Ovary (tissue), 9 donors: ENCODE results near the gene TTC7B. TPM values are rescaled to one million over a fixed set of nuclear protein-coding genes. Genes with fewer than 3 reads are reported as not detected.

Source experiments
- DNase-seq, 5 donors: peaks; one replicate each; pipeline ENCODE4 v3.0.0-alpha.2; 2019 to 2020
- H3K27ac ChIP-seq, 2 donors: fragments of 200-600 bp; one replicate each; pipeline versions ENCODE4 v1.5.1 to v1.8.0; 2019 to 2022
- H3K27me3 ChIP-seq: fragments of 200-600 bp; one replicate; pipeline ENCODE4 v1.8.0; 2022
- H3K36me3 ChIP-seq: fragments of 200-600 bp; sonication (generic); one replicate; pipeline ENCODE4 v1.5.1; 2019
- H3K4me1 ChIP-seq: one replicate; pipeline ENCODE4 v1.8.1; 2013; ENCODE audit warnings: mild to moderate bottlenecking, moderate library complexity; ENCODE audit not compliant: insufficient read depth
- H3K4me3 ChIP-seq: fragments of 200-600 bp; sonication (generic); one replicate; pipeline ENCODE4 v1.5.1; 2017
- H3K9me3 ChIP-seq, 2 donors: fragments of 200-600 bp in 1 of 2; sonication (generic) in 1 of 2; one replicate each; pipeline versions ENCODE4 v1.5.1 to v1.8.1; 2013 to 2019; ENCODE audit warnings: mild to moderate bottlenecking in 1 of 2, moderate library complexity in 1 of 2
- EP300 ChIP-seq: sonication (generic); formaldehyde crosslinking; IDR thresholded peaks from one replicate; pipeline ENCODE4 v1.6.1; 2017; ENCODE audit warnings: antibody characterized with exemption
- POLR2A ChIP-seq: fragments of 450-650 bp; IDR thresholded peaks from one replicate; pipeline ENCODE4 v1.6.1; 2017; ENCODE audit warnings: antibody characterized with exemption, mild to moderate bottlenecking, moderate library complexity
- WGBS, 3 donors: extraction: QIAGEN DNeasy Blood & Tissue Kit in 1 of 3; methylation state at CpG; one replicate each; pipeline versions ENCODE4 v1.1.5 to v1.1.7; 2013 to 2017; 5-methylcytosine and 5-hydroxymethylcytosine counted together
- intact Hi-C, 4 donors: fragments of 100-400 bp; cut with DNase I; formaldehyde crosslinking; loops; one replicate each; pipeline versions ENCODE4 v1.11.0 to v1.15.1; 2022 to 2023
- polyA plus RNA-seq, 2 donors: library from polyadenylated mRNA; stranded (reverse); fragments of 200-250 nt in 1 of 2; fragments of 350-450 nt in 1 of 2; fragmentation: Illumina TruSeq in 1 of 2; extraction: RNeasy Lipid Tissue Mini Kit (QIAGEN cat#74804) in 1 of 2; gene quantifications; one replicate each; pipeline ENCODE4 v1.2.3, GENCODE V29; 2013 to 2014
- total RNA-seq, 7 donors: library from RNA; depleted of rRNA in 2 of 7; stranded (reverse); fragments of >200 nt in 2 of 7; fragmentation: NEBNext Ultra II Directional in 3 of 7; extraction: Animal tissue kit (Norgen Biotek cat#: 25700) in 3 of 7; gene quantifications; one replicate each; pipeline versions ENCODE4 v1.1.0 to v1.2.4, GENCODE V29; 2016 to 2023
- TF ChIP-seq, protein P1 (sequence below), 3 donors: fragments of 450-650 bp in 2 of 3; fragments of 200-600 bp in 1 of 3; IDR thresholded peaks; one replicate each; pipeline versions ENCODE4 v1.5.1 to v1.8.0; 2016 to 2022; ENCODE audit warnings: antibody characterized with exemption in 3 of 3, mild to moderate bottlenecking in 1 of 3
- donor health status: DM: no; HTN: no; CAD: no; lungs with moderate emphysema.
- donor health status: DM: no; HTN: no; CAD: no.
- donor health status: Bipolar disorder and iron deficiency.
- donor health status: DM: yes; HTN: yes; CAD: no.
- donor health status: DM: no; HTN: no; CAD: no.
- donor health status: DM: yes; HTN: yes; CAD: no.

TTC7B gene
- total and polyA plus RNA-seq, 9 donors: 18.2 to 39.5 (median 34.2) TPM

- TF ChIP-seq EP300 (no peak), POLR2A (no peak)
- TF ChIP-seq, protein P1, sequence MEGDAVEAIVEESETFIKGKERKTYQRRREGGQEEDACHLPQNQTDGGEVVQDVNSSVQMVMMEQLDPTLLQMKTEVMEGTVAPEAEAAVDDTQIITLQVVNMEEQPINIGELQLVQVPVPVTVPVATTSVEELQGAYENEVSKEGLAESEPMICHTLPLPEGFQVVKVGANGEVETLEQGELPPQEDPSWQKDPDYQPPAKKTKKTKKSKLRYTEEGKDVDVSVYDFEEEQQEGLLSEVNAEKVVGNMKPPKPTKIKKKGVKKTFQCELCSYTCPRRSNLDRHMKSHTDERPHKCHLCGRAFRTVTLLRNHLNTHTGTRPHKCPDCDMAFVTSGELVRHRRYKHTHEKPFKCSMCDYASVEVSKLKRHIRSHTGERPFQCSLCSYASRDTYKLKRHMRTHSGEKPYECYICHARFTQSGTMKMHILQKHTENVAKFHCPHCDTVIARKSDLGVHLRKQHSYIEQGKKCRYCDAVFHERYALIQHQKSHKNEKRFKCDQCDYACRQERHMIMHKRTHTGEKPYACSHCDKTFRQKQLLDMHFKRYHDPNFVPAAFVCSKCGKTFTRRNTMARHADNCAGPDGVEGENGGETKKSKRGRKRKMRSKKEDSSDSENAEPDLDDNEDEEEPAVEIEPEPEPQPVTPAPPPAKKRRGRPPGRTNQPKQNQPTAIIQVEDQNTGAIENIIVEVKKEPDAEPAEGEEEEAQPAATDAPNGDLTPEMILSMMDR (IDR thresholded peaks at IDR 0.05): no peak
- Histone ChIP-seq H3K27me3 (no peaks in the 10 kb centered on the region), H3K27ac (no peak overlapping the region), H3K9me3 (no peaks in the 10 kb centered on the region), H3K36me3 (no peaks in the 10 kb centered on the region), H3K4me3 (no peak overlapping the region), H3K4me1 (peaks cover 3% of the 10 kb centered on the region)
- intact Hi-C loops: no loop called here
- DNase-seq: no peak
- WGBS, 3 donors: 87 to 91% (median 90%) methylated on average over 12 of the region's 12 CpGs
Measured at GRCh38 chr14:90630171-90630806, 185.9 kb downstream of the TTC7B start.

GRCh38 chr14:90629471-90629870, 186.8 kb downstream of the TTC7B start:
- no peak overlapping the region for H3K27ac ChIP-seq
- WGBS, 3 donors: 85 to 89% (median 86%) methylated on average over 9 of the region's 9 CpGs

DNA sequence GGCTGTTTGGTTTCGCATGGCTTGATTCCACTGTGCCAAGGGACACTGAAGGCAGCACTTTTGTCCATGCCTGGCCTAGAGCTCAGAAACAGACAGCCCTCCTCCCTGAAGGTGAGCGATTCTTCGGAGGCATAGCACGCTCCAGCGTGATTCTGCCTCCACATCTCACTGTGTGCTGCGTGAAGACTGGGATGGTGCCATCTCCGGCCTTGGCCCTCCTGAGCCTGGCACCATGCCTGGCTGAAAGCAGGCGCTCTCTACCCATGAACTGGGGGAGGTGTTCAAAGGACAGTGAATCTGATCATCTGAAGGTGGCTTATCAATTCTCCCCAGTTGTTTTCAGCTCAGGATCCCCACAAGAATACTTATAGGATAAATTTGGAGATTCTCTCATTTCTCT, 187.4 kb downstream of the TTC7B start:
- 73 to 96% (median 94%) methylated on average over 8 of the region's 8 CpGs for WGBS, 3 donors
- Histone ChIP-seq H3K27ac (no peak overlapping the region), H3K4me1 (peaks cover 11% of the 10 kb centered on the region), H3K36me3 (no peaks in the 10 kb centered on the region), H3K27me3 (no peaks in the 10 kb centered on the region), H3K4me3 (no peak overlapping the region), H3K9me3 (no peaks in the 10 kb centered on the region)
- TF ChIP-seq EP300 (no peak), POLR2A (no peak)
- TF ChIP-seq, protein P1 (IDR thresholded peaks at IDR 0.05): no peak
- no peak for DNase-seq
- intact Hi-C loops: no loop called here

More at GRCh38 chr14:90629471-90629870, 186.8 kb downstream of the TTC7B start:
- DNase-seq: no peak
- H3K27me3 ChIP-seq: no peaks in the 10 kb centered on the region
- TF ChIP-seq POLR2A (no peak), EP300 (no peak)
- TF ChIP-seq, protein P1 (IDR thresholded peaks at IDR 0.05): no peak
- intact Hi-C loops: no loop called here
- H3K4me1 ChIP-seq: peaks cover 8% of the 10 kb centered on the region
- H3K9me3 ChIP-seq: no peaks in the 10 kb centered on the region
- H3K36me3 ChIP-seq: no peaks in the 10 kb centered on the region
- H3K4me3 ChIP-seq: no peak overlapping the region

DNA sequence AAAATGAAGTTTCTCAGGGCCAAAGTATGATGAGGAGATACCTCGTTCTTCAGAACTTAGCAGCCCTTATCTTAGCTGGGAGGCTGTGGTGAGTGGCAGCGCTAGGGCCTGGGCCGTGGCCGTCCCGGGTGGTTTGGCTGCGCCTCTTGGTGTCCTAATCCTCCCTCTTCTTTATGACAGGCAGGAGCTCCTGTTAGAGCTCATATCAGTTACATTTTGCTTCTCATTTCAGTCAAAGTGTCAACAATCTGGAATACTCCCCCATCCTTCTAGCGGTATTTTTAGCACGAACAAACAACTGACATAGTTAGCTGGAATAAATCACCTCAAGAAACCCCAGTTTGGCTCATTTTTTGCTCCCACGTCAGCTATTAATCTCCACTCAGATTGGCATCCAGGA, 188.8 kb downstream of the TTC7B start:
- intact Hi-C loops: no loop called here
- peaks cover 11% of the 10 kb centered on the region for H3K4me1 ChIP-seq

More for the DNA sequence above, 188.8 kb downstream of the TTC7B start:
- no peak for DNase-seq
- Histone ChIP-seq H3K36me3 (no peaks in the 10 kb centered on the region), H3K27me3 (no peaks in the 10 kb centered on the region), H3K9me3 (no peaks in the 10 kb centered on the region), H3K4me3 (no peak overlapping the region), H3K27ac (no peak overlapping the region)
- no peak for TF ChIP-seq EP300
- no peak for TF ChIP-seq POLR2A
- TF ChIP-seq, protein P1 (IDR thresholded peaks at IDR 0.05): no peak
- WGBS, 3 donors: 37 to 43% (median 39%) methylated on average over 9 of the region's 9 CpGs
